ENCODE measurements around the gene RAP2B.
A peak's percentile ranks its signal among the peaks of the same experiment; 100 is the strongest.

The RAP2B gene

GRCh38 chr3:153209596-153209995 is 47.6 kb downstream of the RAP2B start:
- Histone ChIP-seq H3K4me2 (ENCODE audit: low read depth, low read length, poor library complexity, severe bottlenecking) (no peak overlapping the region), H2AFZ (ENCODE audit: low read length) (peak overlapping the region; percentile 31), H3K79me2 (ENCODE audit: insufficient read depth, low read length) (no peaks in the 10 kb centered on the region), H3K4me1 (ENCODE audit: insufficient read depth, low read length, poor library complexity, severe bottlenecking) (peaks cover 3% of the 10 kb centered on the region), H3K9ac (ENCODE audit: low read depth, low read length, poor library complexity, severe bottlenecking) (no peak overlapping the region), H3K4me3 (ENCODE audit: low read length, poor library complexity, severe bottlenecking) (no peak overlapping the region), H3F3A (ENCODE audit: low read depth) (no peaks in the 10 kb centered on the region), H3K9me3 (ENCODE audit: insufficient read depth, low read depth, low read length) (no peaks in the 10 kb centered on the region), H3K27me3 (ENCODE audit: insufficient read depth, low read length, poor library complexity, severe bottlenecking) (no peaks in the 10 kb centered on the region), H3K36me3 (ENCODE audit: insufficient read depth, low read length) (no peaks in the 10 kb centered on the region), H4K20me1 (ENCODE audit: insufficient read depth, low read length, poor library complexity, severe bottlenecking) (no peaks in the 10 kb centered on the region), H3K9me2 (replicated peaks; ENCODE audit: low read depth, low read length) (no peaks in the 10 kb centered on the region)
- TF ChIP-seq EZH2phosphoT487 (IDR thresholded peaks at IDR 0.05; ENCODE audit: borderline replicate concordance) = no peak
- TF ChIP-seq, protein P1, sequence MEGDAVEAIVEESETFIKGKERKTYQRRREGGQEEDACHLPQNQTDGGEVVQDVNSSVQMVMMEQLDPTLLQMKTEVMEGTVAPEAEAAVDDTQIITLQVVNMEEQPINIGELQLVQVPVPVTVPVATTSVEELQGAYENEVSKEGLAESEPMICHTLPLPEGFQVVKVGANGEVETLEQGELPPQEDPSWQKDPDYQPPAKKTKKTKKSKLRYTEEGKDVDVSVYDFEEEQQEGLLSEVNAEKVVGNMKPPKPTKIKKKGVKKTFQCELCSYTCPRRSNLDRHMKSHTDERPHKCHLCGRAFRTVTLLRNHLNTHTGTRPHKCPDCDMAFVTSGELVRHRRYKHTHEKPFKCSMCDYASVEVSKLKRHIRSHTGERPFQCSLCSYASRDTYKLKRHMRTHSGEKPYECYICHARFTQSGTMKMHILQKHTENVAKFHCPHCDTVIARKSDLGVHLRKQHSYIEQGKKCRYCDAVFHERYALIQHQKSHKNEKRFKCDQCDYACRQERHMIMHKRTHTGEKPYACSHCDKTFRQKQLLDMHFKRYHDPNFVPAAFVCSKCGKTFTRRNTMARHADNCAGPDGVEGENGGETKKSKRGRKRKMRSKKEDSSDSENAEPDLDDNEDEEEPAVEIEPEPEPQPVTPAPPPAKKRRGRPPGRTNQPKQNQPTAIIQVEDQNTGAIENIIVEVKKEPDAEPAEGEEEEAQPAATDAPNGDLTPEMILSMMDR (conservative IDR thresholded peaks at IDR 0.05; ENCODE audit: low read length) = no peak

DNA sequence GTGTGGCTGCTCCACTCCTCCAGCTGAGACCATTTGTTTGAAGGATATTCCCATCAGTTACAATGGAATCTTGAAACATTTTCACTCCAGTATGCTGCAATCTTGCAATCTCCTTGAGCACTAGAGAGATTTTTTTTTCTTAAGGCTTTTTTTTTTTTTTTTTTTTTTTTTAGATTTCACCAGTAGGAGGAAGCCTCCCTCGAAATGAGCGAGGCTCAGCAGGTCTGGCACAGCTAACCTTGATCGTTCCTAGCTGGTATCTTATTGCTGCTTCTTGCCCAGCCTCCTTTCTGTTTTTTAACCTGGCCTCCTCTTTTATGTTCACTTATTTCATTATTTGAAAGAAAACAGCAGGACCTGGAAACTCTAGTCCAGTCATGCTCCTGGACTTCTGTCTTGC is 48.1 kb downstream of the RAP2B start:
- H4K20me1 ChIP-seq (ENCODE audit: insufficient read depth, low read length, poor library complexity, severe bottlenecking) = no peaks in the 10 kb centered on the region
- no peaks in the 10 kb centered on the region for H3F3A ChIP-seq (ENCODE audit: low read depth)
- H3K9ac ChIP-seq (ENCODE audit: low read depth, low read length, poor library complexity, severe bottlenecking) = no peak overlapping the region
- no peaks in the 10 kb centered on the region for H3K9me2 ChIP-seq (replicated peaks; ENCODE audit: low read depth, low read length)
- no peak overlapping the region for H3K4me2 ChIP-seq (ENCODE audit: low read depth, low read length, poor library complexity, severe bottlenecking)
- no peak for TF ChIP-seq EZH2phosphoT487 (IDR thresholded peaks at IDR 0.05; ENCODE audit: borderline replicate concordance)
- TF ChIP-seq, protein P1 (conservative IDR thresholded peaks at IDR 0.05; ENCODE audit: low read length) = peak; percentile 28; the same call in 1 of the 2 replicates
- no peaks in the 10 kb centered on the region for H3K9me3 ChIP-seq (ENCODE audit: insufficient read depth, low read depth, low read length)
- no peaks in the 10 kb centered on the region for H3K36me3 ChIP-seq (ENCODE audit: insufficient read depth, low read length)
- peak overlapping the region; percentile 31; the same call in 1 of the 2 replicates for H2AFZ ChIP-seq (ENCODE audit: low read length)
- no peaks in the 10 kb centered on the region for H3K79me2 ChIP-seq (ENCODE audit: insufficient read depth, low read length)
- no peaks in the 10 kb centered on the region for H3K27me3 ChIP-seq (ENCODE audit: insufficient read depth, low read length, poor library complexity, severe bottlenecking)
- H3K4me3 ChIP-seq (ENCODE audit: low read length, poor library complexity, severe bottlenecking) = no peak overlapping the region
- peaks cover 3% of the 10 kb centered on the region for H3K4me1 ChIP-seq (ENCODE audit: insufficient read depth, low read length, poor library complexity, severe bottlenecking)

DNA sequence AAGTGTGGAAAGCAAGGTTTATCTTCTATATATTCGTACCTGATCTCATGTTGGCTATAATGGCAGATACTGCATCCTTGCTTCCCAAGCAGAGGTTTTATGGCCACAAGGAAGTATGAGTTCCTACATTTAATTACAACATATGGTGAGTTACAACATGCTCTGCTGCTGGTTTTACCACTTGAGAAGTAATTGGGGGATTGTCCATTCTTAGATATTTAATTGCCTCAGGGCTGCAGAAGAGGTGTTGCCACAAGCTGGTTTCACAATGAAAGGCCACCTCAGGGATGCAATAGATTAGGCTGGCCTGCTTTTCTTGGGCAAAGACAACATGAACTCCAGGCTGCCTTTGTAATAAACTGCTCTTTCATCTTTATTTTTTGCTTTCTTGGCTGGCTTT is 48.6 kb downstream of the RAP2B start:
- Histone ChIP-seq H3K27me3 (ENCODE audit: insufficient read depth, low read length, poor library complexity, severe bottlenecking) (no peaks in the 10 kb centered on the region), H3K4me2 (ENCODE audit: low read depth, low read length, poor library complexity, severe bottlenecking) (no peak overlapping the region), H3K4me3 (ENCODE audit: low read length, poor library complexity, severe bottlenecking) (no peak overlapping the region), H3K9ac (ENCODE audit: low read depth, low read length, poor library complexity, severe bottlenecking) (no peak overlapping the region), H3F3A (ENCODE audit: low read depth) (no peaks in the 10 kb centered on the region), H3K4me1 (ENCODE audit: insufficient read depth, low read length, poor library complexity, severe bottlenecking) (peaks cover 3% of the 10 kb centered on the region), H3K36me3 (ENCODE audit: insufficient read depth, low read length) (no peaks in the 10 kb centered on the region), H3K9me3 (ENCODE audit: insufficient read depth, low read depth, low read length) (no peaks in the 10 kb centered on the region), H2AFZ (ENCODE audit: low read length) (peak overlapping the region; percentile 57; the same call in 1 of the 2 replicates), H4K20me1 (ENCODE audit: insufficient read depth, low read length, poor library complexity, severe bottlenecking) (no peaks in the 10 kb centered on the region), H3K79me2 (ENCODE audit: insufficient read depth, low read length) (no peaks in the 10 kb centered on the region), H3K9me2 (replicated peaks; ENCODE audit: low read depth, low read length) (no peaks in the 10 kb centered on the region)
- TF ChIP-seq, protein P1 (conservative IDR thresholded peaks at IDR 0.05; ENCODE audit: low read length) = no peak
- TF ChIP-seq EZH2phosphoT487 (IDR thresholded peaks at IDR 0.05; ENCODE audit: borderline replicate concordance) = no peak

Measured in Loucy (cell line).